Measurements from ENCODE around the gene SORBS2.

Gene SORBS2

GRCh38 chr4:185805262-185805802 lies 6.7 kb downstream of the SORBS2 start:
- Histone ChIP-seq H3K4me1 (no peaks in the 10 kb centered on the region), H3K27ac (no peak overlapping the region), H3K4me2 (ENCODE audit: low read length) (no peak overlapping the region), H3K9me3 (ENCODE audit: control insufficient read depth, low read length) (no peaks in the 10 kb centered on the region), H2AFZ (no peak overlapping the region), H3K36me3 (ENCODE audit: control insufficient read depth, insufficient read depth, low read length) (no peaks in the 10 kb centered on the region), H3K27me3 (ENCODE audit: control insufficient read depth, insufficient read depth, low read length) (no peaks in the 10 kb centered on the region), H3K4me3 (ENCODE audit: low read depth, low read length) (no peak overlapping the region), H3K79me2 (no peaks in the 10 kb centered on the region), H3K9ac (no peak overlapping the region)
- no peak for TF ChIP-seq CTCF (IDR thresholded peaks at IDR 0.05)

- no peak overlapping the region for H3K4me3 ChIP-seq (ENCODE audit: low read depth, low read length)
- no peak overlapping the region for H3K4me2 ChIP-seq (ENCODE audit: low read length)
- no peaks in the 10 kb centered on the region for H3K9me3 ChIP-seq (ENCODE audit: control insufficient read depth, low read length)
- H3K27ac ChIP-seq = no peak overlapping the region
- H2AFZ ChIP-seq = no peak overlapping the region
- H3K36me3 ChIP-seq (ENCODE audit: control insufficient read depth, insufficient read depth, low read length) = no peaks in the 10 kb centered on the region
- no peaks in the 10 kb centered on the region for H3K79me2 ChIP-seq
- no peak overlapping the region for H3K9ac ChIP-seq
- no peaks in the 10 kb centered on the region for H3K27me3 ChIP-seq (ENCODE audit: control insufficient read depth, insufficient read depth, low read length)
- no peak for TF ChIP-seq CTCF (IDR thresholded peaks at IDR 0.05)
- no peaks in the 10 kb centered on the region for H3K4me1 ChIP-seq
Observed at GRCh38 chr4:185803022-185803421, 9.0 kb downstream of the SORBS2 start.

DNA sequence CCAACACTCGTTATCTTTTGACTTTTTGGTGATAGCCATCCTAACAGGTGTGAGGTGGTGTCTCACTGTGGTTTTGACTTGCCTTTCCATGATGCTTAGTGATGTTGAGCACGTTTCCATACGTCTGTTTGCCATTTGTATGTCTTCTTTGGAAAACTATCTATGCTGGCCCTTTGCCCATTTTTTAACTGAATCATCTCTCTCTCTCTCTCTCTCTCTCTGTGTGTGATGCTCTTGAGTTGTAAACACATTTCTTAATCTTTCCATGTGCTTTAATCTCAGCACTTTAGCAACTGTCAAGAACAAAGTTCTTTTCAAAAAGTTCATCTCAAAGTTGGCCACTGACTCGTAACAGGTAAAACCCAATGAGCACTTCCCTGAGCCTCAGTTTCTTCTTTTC lies 10.5 kb downstream of the SORBS2 start:
- Histone ChIP-seq H3K4me3 (ENCODE audit: low read depth, low read length) (no peak overlapping the region), H3K79me2 (no peaks in the 10 kb centered on the region), H3K4me2 (ENCODE audit: low read length) (no peak overlapping the region), H3K9ac (no peak overlapping the region), H3K36me3 (ENCODE audit: control insufficient read depth, insufficient read depth, low read length) (no peaks in the 10 kb centered on the region), H2AFZ (no peak overlapping the region), H3K27me3 (ENCODE audit: control insufficient read depth, insufficient read depth, low read length) (no peaks in the 10 kb centered on the region), H3K9me3 (ENCODE audit: control insufficient read depth, low read length) (no peaks in the 10 kb centered on the region), H3K4me1 (no peaks in the 10 kb centered on the region), H3K27ac (no peak overlapping the region)
- no peak for TF ChIP-seq CTCF (IDR thresholded peaks at IDR 0.05)

GRCh38 chr4:185800266-185800945 lies 11.6 kb downstream of the SORBS2 start:
- Histone ChIP-seq H3K27ac (no peak overlapping the region), H3K9ac (no peak overlapping the region), H3K4me3 (ENCODE audit: low read depth, low read length) (no peak overlapping the region), H3K27me3 (ENCODE audit: control insufficient read depth, insufficient read depth, low read length) (no peaks in the 10 kb centered on the region), H3K79me2 (no peaks in the 10 kb centered on the region), H3K4me2 (ENCODE audit: low read length) (no peak overlapping the region), H2AFZ (no peak overlapping the region), H3K9me3 (ENCODE audit: control insufficient read depth, low read length) (no peaks in the 10 kb centered on the region), H3K4me1 (no peaks in the 10 kb centered on the region), H3K36me3 (ENCODE audit: control insufficient read depth, insufficient read depth, low read length) (no peaks in the 10 kb centered on the region)
- TF ChIP-seq CTCF (IDR thresholded peaks at IDR 0.05) = no peak

- Histone ChIP-seq H3K9ac (no peak overlapping the region), H3K27ac (no peak overlapping the region), H3K27me3 (ENCODE audit: control insufficient read depth, insufficient read depth, low read length) (no peaks in the 10 kb centered on the region), H3K4me1 (no peaks in the 10 kb centered on the region), H2AFZ (no peak overlapping the region), H3K79me2 (no peaks in the 10 kb centered on the region), H3K36me3 (ENCODE audit: control insufficient read depth, insufficient read depth, low read length) (no peaks in the 10 kb centered on the region), H3K4me2 (ENCODE audit: low read length) (no peak overlapping the region), H3K9me3 (ENCODE audit: control insufficient read depth, low read length) (no peaks in the 10 kb centered on the region), H3K4me3 (ENCODE audit: low read depth, low read length) (no peak overlapping the region)
- no peak for TF ChIP-seq CTCF (IDR thresholded peaks at IDR 0.05)
Observed at GRCh38 chr4:185799442-185799841, 12.6 kb downstream of the SORBS2 start.
